SKM-1 treated with dmso at 0.1 percent for 144 hours (cell line): Measurements from ENCODE around the gene DNAAF2.
"Not testable (repeated sequence)": the region's sequence is repeated elsewhere in the genome, so short reads cannot be mapped to it uniquely, and the experiment has no call there.

ENCODE experiments used
- DNase-seq: peaks from one replicate; lab custom pipeline; 2025; ENCODE audit not compliant: unreplicated experiment; lab: John Stamatoyannopoulos, UW

Gene DNAAF2

DNA sequence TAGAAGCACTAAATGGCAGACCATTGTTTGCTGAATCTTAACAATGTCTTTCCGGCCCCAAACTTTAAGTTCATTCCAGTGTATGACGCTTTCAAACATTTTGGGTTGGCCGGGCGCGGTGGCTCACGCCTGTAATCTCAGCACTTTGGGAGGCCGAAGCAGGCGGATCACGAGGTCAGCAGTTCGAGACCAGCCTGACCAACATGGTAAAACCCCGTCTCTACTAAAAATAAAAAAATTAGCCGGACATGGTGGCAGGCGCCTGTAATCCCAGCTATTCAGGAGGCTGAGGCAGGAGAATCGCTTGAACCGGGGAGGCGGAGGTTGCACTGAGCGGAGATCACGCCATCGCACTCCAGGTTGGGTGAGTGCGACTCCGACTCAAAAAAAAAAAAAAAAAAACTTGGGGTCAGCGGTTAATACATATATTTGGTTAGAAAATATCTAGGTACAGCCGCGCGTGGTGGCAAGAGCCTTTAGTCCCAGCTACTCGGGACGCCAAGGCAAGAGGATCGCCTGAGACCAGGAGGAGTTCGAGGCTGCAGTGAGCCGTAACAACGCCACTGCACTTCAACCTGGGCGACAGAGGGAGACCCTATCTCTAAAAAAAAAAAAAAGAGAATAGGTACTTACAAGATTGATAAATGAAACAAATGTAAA, 49.9 kb downstream of the DNAAF2 start:
- not testable (repeated sequence) for DNase-seq

DNA sequence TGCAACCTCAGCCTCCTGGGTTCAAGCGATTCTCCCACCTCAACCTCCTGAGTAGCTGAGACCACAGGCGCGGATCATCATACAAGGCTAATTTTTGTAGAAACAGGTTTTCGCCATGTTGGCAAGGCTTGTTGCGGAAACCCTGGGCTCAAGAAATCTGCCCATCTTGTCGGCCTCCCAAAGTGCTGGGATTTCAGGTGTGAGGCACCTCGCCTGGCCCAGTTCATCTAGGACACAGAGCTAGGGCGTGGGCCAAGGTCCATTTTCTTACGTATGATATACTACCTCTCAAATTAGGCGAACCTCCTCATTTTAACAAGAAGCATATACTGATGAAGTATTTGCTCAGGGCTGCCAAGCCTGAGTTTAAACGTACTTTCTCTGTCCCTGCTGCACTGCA, 51.0 kb downstream of the DNAAF2 start:
- DNase-seq, result no peak

DNA sequence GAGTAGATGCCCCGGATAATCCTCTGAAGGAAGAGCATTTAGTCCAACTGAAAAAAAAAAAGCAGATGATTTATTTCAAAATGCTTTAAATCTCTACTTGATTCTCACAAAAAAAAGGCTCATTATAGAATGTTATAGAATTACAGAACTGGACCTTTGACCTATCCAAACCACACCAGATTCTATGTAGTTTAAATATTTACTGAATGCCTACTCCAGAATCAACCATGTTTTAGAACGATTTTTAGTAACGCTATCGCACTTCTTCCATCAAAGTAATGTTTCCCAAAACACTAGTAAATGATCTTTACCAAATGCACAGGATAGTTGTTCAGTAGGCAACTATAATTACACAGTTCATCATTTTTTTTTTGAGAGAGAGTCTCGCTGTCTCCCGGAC, 51.4 kb downstream of the DNAAF2 start:
- no peak for DNase-seq

DNA sequence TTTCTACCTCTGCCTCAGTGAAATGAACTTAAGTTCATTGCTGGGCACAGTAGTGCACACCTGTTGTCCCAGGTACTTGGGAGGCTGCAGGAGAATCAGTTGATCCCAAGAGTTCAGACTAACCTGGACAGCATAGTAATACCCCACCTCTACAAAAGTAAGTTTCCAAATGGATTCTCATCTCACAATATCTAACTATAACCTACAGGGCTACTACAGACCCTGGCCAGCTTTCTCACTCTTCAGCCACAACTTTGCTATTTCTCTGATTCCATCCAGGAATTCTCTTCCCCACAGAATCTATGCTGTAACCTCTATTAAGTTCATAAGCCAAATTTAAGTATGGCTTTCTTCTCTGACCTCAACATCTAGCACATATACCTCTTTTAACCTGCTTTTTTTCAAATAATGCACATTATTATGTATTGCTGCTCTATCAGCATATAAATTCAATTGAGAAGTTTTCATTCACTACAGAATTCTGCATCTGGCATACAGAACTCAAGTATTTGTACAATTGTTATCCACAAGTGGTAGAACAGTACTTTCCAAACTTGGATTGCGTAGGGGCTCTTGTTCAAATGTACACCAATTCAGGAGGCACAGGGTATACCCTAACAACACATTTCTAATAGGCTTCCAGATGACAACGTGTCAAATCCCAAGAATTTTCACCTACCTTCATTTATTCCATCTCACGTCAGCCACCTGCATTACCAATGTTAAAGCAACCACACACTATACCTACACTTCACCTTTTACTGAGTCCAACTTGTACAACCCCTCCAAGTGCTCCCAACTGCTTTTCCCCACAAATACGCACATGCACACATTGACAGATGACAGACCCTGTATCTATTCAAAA, 52.7 kb downstream of the DNAAF2 start:
- DNase-seq, result no peak

DNA sequence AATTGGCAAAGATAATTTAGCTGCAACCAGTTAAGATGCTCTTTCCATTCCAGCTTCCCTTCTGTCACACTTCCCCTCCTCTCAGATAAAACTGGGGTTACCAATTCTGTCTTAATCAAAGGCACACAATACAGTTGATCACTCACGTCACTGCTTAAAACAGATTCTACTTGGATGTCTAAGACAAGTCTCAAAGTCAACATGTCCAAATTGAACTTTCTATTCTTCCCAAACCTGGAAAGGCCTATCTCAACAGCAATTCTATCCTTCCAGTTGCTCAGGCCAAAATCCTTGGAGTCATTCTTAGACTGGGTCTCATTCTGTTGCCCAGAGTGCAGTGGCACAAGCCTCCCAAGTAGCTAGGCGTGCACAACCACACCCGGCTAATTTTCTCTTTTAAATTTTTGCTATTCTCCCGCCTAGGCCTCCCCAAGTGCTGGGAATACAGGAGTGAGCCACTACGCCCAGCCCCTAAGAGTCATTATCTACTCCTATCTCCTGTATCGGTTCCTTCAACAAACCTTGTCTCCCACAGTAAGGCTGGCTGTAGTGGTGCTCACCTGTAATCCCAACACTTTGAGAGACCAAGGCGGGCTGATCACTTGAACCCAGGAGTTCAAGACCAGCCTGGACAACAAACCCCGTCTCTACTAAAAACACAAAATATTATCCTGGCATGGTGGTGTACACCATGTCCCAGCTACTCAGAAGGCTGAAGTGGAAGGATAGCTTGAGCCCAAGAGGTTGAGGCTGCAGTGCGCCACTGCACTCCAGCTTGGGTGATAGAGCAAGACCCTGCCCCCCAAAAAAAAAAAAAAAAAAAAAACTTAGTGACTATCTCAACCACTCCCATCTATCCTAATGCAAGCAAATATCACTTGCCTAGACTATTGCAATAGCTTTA, 53.6 kb downstream of the DNAAF2 start:
- DNase-seq, result no peak

DNA sequence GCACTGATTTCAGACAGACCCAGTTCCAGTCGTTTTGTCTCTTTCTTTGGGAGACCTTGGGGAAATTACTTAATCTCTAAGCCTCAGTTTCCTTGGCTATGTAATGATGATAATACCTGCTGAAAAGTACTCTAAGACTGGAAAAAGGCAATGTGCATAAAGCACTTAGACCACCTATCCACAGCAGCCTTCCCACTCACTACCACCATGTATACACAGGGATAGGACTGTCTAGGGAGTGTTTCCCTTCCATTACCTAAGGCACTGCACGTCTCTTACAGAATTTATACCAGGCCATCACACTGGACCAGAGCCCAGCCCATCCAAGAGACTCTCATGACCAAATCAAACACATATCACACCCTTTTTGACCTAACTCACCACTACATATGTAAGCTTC, 55.2 kb downstream of the DNAAF2 start:
- DNase-seq, result no peak

DNA sequence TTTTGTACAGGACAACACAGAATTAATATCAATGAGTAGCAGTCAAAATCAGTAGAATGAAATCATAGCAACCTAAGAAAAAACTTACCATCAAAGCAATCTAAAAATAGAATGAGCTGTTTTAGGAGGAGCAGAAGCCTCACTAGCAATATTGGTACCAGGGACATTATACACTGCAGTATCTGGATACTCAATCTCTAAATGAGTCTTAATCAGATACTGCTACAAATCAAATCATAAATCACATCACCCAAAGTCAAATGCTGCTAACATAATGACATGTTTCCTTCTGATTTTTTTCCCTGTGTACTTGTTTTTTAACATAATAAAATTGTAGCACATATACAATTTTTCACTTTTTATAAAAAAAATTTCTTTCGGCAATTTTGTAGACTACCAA, 56.9 kb downstream of the DNAAF2 start:
- DNase-seq, result no peak
